GM12892 (cell line): Measurements from ENCODE around the gene NAP1L3. TPM values are rescaled to one million over a fixed set of nuclear protein-coding genes. Genes with fewer than 3 reads are reported as not detected.

ENCODE experiments used
- DNase-seq: peaks from one replicate; pipeline ENCODE4 v3.0.0; 2011; ENCODE audit not compliant: insufficient read length
- FAIRE-seq: peaks from 2 replicates; lab custom pipeline; 2011; peaks lifted over from hg19 to GRCh38; lab: Jason Lieb, UNC
- POLR2A ChIP-seq: IDR thresholded peaks from 2 replicates; pipeline ENCODE4 v1.6.1; 2011; ENCODE audit warnings: low read depth, low read length, control low read depth
- POLR2AphosphoS5 ChIP-seq: IDR thresholded peaks from 2 replicates; pipeline ENCODE4 v1.6.1; 2011; ENCODE audit warnings: low read depth, low read length, control low read depth
- TAF1 ChIP-seq: IDR thresholded peaks from 2 replicates; pipeline ENCODE4 v1.6.1; 2011; ENCODE audit warnings: low read depth, mild to moderate bottlenecking, control low read depth, low read length, borderline replicate concordance
- polyA plus RNA-seq: library from polyadenylated mRNA; unstranded; fragments of >200 nt; gene quantifications from one replicate; pipeline ENCODE4 v1.2.1, GENCODE V29; 2012; ENCODE audit warnings: missing spikeins, inconsistent platforms; ENCODE audit not compliant: missing spikeins

The NAP1L3 gene
- polyA plus RNA-seq, result not detected

GRCh38 chrX:93673056-93673868 is at the start of gene NAP1L3:
Gene NAP1L3 (minus strand): TSS chrX:93673578. CDS start chrX:93673304, 274 bp downstream.
- DNase-seq (no peak), FAIRE-seq (no peak)
- no peak for TF ChIP-seq TAF1
- no peak for TF ChIP-seq POLR2AphosphoS5
- TF ChIP-seq POLR2A, result no peak

GRCh38 chrX:93711076-93711475 is 37.7 kb upstream of the NAP1L3 start:
- TF ChIP-seq POLR2A (no peak), TAF1 (no peak), POLR2AphosphoS5 (no peak)
- FAIRE-seq, result no peak
- DNase-seq, result no peak

- DNase-seq, result no peak
- TF ChIP-seq POLR2AphosphoS5 (no peak), TAF1 (no peak), POLR2A (no peak)
- no peak for FAIRE-seq
Measured at GRCh38 chrX:93703701-93704100, 30.3 kb upstream of the NAP1L3 start.

- DNase-seq (no peak), FAIRE-seq (no peak)
- TF ChIP-seq POLR2AphosphoS5, result no peak
- no peak for TF ChIP-seq TAF1
- TF ChIP-seq POLR2A, result no peak
Measured at GRCh38 chrX:93695981-93696380, 22.6 kb upstream of the NAP1L3 start.

- FAIRE-seq (no peak), DNase-seq (no peak)
- TF ChIP-seq TAF1 (no peak), POLR2AphosphoS5 (no peak), POLR2A (no peak)
Measured at GRCh38 chrX:93673869-93674271, 492 bp upstream of the NAP1L3 start, which contains the start of gene FAM133A. Gene FAM133A (plus strand): TSS chrX:93674206. CDS start chrX:93709420, 35,214 bp downstream.

GRCh38 chrX:93660575-93660974 is 12.8 kb downstream of the NAP1L3 start:
- DNase-seq (no peak), FAIRE-seq (no peak)
- no peak for TF ChIP-seq POLR2A
- TF ChIP-seq POLR2AphosphoS5, result no peak
- TF ChIP-seq TAF1, result no peak

GRCh38 chrX:93649381-93649780 is 24.0 kb downstream of the NAP1L3 start:
- FAIRE-seq (no peak), DNase-seq (no peak)
- no peak for TF ChIP-seq POLR2AphosphoS5
- TF ChIP-seq POLR2A, result no peak
- no peak for TF ChIP-seq TAF1

- no peak for DNase-seq
- no peak for TF ChIP-seq POLR2AphosphoS5
- TF ChIP-seq TAF1, result no peak
- no peak for TF ChIP-seq POLR2A
- no peak for FAIRE-seq
Measured at GRCh38 chrX:93637591-93637990, 35.8 kb downstream of the NAP1L3 start.
